HEK293T (cell line): Measurements from ENCODE around the gene MYO1H.

Experiments used
- ARNT ChIP-seq: fragments of 450-650 bp; IDR thresholded peaks from 2 replicates; pipeline ENCODE4 v1.6.1; 2017; ENCODE audit warnings: mild to moderate bottlenecking
- BHLHE40 ChIP-seq: fragments of 450-650 bp; IDR thresholded peaks from 2 replicates; pipeline ENCODE4 v1.6.1; 2016; ENCODE audit warnings: mild to moderate bottlenecking, moderate library complexity, borderline replicate concordance
- ELF4 ChIP-seq: fragments of 450-650 bp; IDR thresholded peaks from 2 replicates; pipeline ENCODE4 v1.6.1; 2017; ENCODE audit warnings: antibody characterized with exemption
- FOXK2 ChIP-seq: fragments of 450-650 bp; IDR thresholded peaks from 2 replicates; pipeline ENCODE4 v1.6.1; 2016; ENCODE audit warnings: mild to moderate bottlenecking
- FOXM1 ChIP-seq: fragments of 450-650 bp; IDR thresholded peaks from 2 replicates; pipeline ENCODE4 v1.6.1; 2017; ENCODE audit warnings: mild to moderate bottlenecking, borderline replicate concordance
- HDGF ChIP-seq: fragments of 450-650 bp; IDR thresholded peaks from 2 replicates; pipeline ENCODE4 v1.6.1; 2017; ENCODE audit warnings: antibody characterized with exemption, borderline replicate concordance
- LEF1 ChIP-seq: fragments of 450-650 bp; IDR thresholded peaks from 2 replicates; pipeline ENCODE4 v1.6.1; 2017; ENCODE audit warnings: mild to moderate bottlenecking, borderline replicate concordance
- SP1 ChIP-seq: fragments of 450-650 bp; IDR thresholded peaks from 2 replicates; pipeline ENCODE4 v1.6.1; 2017
- SUZ12 ChIP-seq: fragments of 450-650 bp; IDR thresholded peaks from 2 replicates; pipeline ENCODE4 v1.6.1; 2016; ENCODE audit warnings: mild to moderate bottlenecking
- TARDBP ChIP-seq: fragments of 450-650 bp; IDR thresholded peaks from 2 replicates; pipeline ENCODE4 v1.6.1; 2016
- ZNF384 ChIP-seq: fragments of 450-650 bp; IDR thresholded peaks from 2 replicates; pipeline ENCODE4 v1.6.1; 2016
- TF ChIP-seq, protein P1 (sequence below): fragments of 450-650 bp; IDR thresholded peaks from 2 replicates; pipeline ENCODE4 v1.6.1; 2016

DNA sequence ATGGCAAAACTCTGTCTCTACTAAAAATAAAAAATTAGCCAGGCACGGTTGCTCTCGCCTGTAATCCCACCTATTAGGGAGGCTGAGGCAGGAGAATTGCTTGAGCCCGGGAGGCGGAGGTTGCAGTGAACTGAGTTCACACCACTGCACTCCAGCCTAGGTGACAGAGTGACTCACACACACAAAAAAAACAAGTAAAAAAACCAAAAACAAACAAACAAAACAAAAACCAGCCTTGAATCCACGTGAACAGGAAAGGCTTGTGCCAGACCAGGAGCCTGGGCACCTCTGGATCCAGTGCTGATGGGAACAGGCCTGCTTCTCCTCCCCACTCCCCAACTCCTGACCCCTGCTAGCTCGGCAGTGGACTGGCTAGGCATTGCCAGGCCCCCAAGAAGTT, 42.2 kb upstream of the MYO1H start:
- TF ChIP-seq ELF4 (no peak), SUZ12 (no peak), SP1 (no peak), BHLHE40 (no peak), ZNF384 (no peak), FOXK2 (no peak), FOXM1 (no peak), TARDBP (no peak), ARNT (no peak), HDGF (no peak), LEF1 (no peak)
- TF ChIP-seq, protein P1, sequence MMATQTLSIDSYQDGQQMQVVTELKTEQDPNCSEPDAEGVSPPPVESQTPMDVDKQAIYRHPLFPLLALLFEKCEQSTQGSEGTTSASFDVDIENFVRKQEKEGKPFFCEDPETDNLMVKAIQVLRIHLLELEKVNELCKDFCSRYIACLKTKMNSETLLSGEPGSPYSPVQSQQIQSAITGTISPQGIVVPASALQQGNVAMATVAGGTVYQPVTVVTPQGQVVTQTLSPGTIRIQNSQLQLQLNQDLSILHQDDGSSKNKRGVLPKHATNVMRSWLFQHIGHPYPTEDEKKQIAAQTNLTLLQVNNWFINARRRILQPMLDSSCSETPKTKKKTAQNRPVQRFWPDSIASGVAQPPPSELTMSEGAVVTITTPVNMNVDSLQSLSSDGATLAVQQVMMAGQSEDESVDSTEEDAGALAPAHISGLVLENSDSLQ: no peak
